IMR-90 (cell line): ENCODE measurements around the gene PRRC2A.

Experiments used
- CEBPB ChIP-seq: IDR thresholded peaks from 2 replicates; pipeline ENCODE4 v1.6.1; 2012; ENCODE audit warnings: low read depth, low read length, improper control_type of control experiment
- CHD1 ChIP-seq: IDR thresholded peaks from 2 replicates; pipeline ENCODE4 v1.6.1; 2012; ENCODE audit warnings: low read depth, low read length, improper control_type of control experiment
- CTCF ChIP-seq: conservative IDR thresholded peaks from 2 replicates; pipeline ENCODE4 v1.5.1; 2012; ENCODE audit warnings: mild to moderate bottlenecking, low read depth, low read length, improper control_type of control experiment
- MXI1 ChIP-seq: IDR thresholded peaks from 2 replicates; pipeline ENCODE4 v1.6.1; 2012; ENCODE audit warnings: low read depth, mild to moderate bottlenecking, low read length, moderate library complexity, borderline replicate concordance
- POLR2A ChIP-seq: IDR thresholded peaks from 2 replicates; pipeline ENCODE4 v1.6.1; 2012; ENCODE audit warnings: mild to moderate bottlenecking, low read depth, low read length
- RAD21 ChIP-seq: IDR thresholded peaks from 2 replicates; pipeline ENCODE4 v1.6.1; 2012; ENCODE audit warnings: low read length, improper control_type of control experiment
- RCOR1 ChIP-seq: IDR thresholded peaks from 2 replicates; pipeline ENCODE4 v1.6.1; 2012; ENCODE audit warnings: mild to moderate bottlenecking, low read length, improper control_type of control experiment; ENCODE audit not compliant: insufficient replicate concordance
- RFX5 ChIP-seq: IDR thresholded peaks from 2 replicates; pipeline ENCODE4 v1.8.0; 2012; ENCODE audit warnings: low read depth, mild to moderate bottlenecking, low read length, moderate library complexity
- USF2 ChIP-seq: fragments of 150-350 bp; IDR thresholded peaks from 2 replicates; pipeline ENCODE4 v1.6.1; 2017; ENCODE audit warnings: mild to moderate bottlenecking, antibody characterized with exemption, low read length, low read depth

GRCh38 chr6:31643818-31644454 is 23.4 kb downstream of the PRRC2A start:
- TF ChIP-seq CTCF: no peak
- TF ChIP-seq RAD21: no peak
- TF ChIP-seq POLR2A: no peak
- TF ChIP-seq RFX5: no peak
- TF ChIP-seq CHD1: no peak
- no peak for TF ChIP-seq MXI1
- TF ChIP-seq USF2: no peak
- TF ChIP-seq RCOR1: no peak
- no peak for TF ChIP-seq CEBPB
